C4-2B (cell line): ENCODE results near the gene RSL24D1.

ENCODE experiments used
- H3K27ac ChIP-seq: fragments of 450-650 bp; 2 replicates; pipeline ENCODE4 v1.5.1; 2017
- ZFX ChIP-seq: fragments of 450-650 bp; IDR thresholded peaks from 2 replicates; pipeline ENCODE4 v1.6.1; 2017
- TF ChIP-seq, protein P1 (sequence below): fragments of 450-650 bp; conservative IDR thresholded peaks from 2 replicates; pipeline ENCODE4 v1.5.1; 2017; ENCODE audit warnings: mild to moderate bottlenecking

RSL24D1 gene

DNA sequence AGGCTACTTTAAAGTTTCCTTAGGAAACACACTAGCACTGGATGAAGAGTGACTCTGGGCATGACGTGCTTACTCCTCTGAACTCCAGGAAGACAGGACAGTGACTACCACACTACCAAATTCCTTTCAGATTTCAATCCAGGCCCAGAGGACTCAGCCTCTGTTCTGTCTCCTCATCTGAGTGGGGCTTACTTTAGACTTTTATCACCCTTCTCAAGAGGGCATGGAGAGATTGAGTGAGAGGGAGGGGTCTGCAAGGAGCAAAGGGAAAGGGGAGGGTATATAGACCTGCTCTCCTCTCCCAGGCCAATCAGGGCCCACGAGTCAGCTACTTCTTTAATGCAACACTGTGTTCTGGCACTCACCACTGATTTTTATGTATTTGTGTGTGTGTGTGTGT is 29.4 kb upstream of the RSL24D1 start:
- TF ChIP-seq ZFX = no peak
- TF ChIP-seq, protein P1, sequence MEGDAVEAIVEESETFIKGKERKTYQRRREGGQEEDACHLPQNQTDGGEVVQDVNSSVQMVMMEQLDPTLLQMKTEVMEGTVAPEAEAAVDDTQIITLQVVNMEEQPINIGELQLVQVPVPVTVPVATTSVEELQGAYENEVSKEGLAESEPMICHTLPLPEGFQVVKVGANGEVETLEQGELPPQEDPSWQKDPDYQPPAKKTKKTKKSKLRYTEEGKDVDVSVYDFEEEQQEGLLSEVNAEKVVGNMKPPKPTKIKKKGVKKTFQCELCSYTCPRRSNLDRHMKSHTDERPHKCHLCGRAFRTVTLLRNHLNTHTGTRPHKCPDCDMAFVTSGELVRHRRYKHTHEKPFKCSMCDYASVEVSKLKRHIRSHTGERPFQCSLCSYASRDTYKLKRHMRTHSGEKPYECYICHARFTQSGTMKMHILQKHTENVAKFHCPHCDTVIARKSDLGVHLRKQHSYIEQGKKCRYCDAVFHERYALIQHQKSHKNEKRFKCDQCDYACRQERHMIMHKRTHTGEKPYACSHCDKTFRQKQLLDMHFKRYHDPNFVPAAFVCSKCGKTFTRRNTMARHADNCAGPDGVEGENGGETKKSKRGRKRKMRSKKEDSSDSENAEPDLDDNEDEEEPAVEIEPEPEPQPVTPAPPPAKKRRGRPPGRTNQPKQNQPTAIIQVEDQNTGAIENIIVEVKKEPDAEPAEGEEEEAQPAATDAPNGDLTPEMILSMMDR = no peak
- no peak overlapping the region for H3K27ac ChIP-seq

DNA sequence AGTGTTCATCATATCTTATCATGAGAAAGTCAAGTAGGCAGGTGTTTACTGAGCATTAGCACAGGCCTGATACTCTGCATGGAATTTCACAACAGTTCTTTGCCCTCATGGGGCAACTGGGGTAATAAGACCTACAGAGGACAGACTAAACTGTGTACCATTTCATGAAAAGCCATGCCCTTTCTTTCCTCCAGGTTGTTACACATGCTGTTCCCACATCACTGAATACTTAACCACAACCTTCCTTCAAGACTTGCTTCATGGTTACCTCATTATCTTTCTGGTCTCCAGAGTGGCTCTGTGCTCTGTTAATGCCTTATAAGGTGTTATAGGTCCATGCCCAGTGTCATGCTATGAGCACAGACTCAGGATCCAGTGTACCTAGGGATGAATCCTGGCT is 28.2 kb upstream of the RSL24D1 start:
- TF ChIP-seq, protein P1 = no peak
- TF ChIP-seq ZFX = no peak
- no peak overlapping the region for H3K27ac ChIP-seq

- no peak for TF ChIP-seq ZFX
- TF ChIP-seq, protein P1 = no peak
- no peak overlapping the region for H3K27ac ChIP-seq
Observed at GRCh38 chr15:55222588-55222987, 25.8 kb upstream of the RSL24D1 start.

- TF ChIP-seq, protein P1 = no peak
- TF ChIP-seq ZFX = no peak
- H3K27ac ChIP-seq = no peak overlapping the region
Observed at GRCh38 chr15:55221090-55222011, 24.6 kb upstream of the RSL24D1 start.

GRCh38 chr15:55220606-55221005 is 23.9 kb upstream of the RSL24D1 start:
- TF ChIP-seq, protein P1 = no peak
- TF ChIP-seq ZFX = no peak
- no peak overlapping the region for H3K27ac ChIP-seq

GRCh38 chr15:55218056-55218455 is 21.3 kb upstream of the RSL24D1 start:
- no peak for TF ChIP-seq ZFX
- TF ChIP-seq, protein P1 = no peak
- no peak overlapping the region for H3K27ac ChIP-seq

DNA sequence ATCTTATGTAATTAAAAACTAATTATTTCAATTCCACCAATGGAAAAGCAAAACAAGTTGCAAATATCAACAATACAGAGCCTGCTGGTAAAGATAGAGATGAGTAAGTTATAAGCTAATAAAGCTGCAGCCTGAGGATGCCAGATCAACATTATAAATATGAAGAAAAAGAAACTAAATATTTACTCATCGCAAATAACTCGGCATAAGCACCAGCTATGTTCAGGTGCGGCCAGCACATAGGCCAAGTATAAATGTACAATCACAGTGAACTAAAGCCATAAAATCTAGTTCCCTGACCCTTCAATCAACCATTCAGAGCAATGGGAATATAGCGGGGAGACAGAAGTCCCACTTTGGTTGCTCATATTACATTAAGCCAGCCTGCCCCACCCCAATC is 7.7 kb upstream of the RSL24D1 start:
- TF ChIP-seq ZFX = no peak
- TF ChIP-seq, protein P1 = no peak
- no peak overlapping the region; the same call in 1 of the 2 replicates for H3K27ac ChIP-seq
